Measurements from ENCODE around the gene MFN2.

GRCh38 chr1:11979851-11980675 is at the start of gene MFN2:
- TF ChIP-seq EZH2 (IDR thresholded peaks at IDR 0.05; ENCODE audit: insufficient read depth, poor library complexity, severe bottlenecking) (no peak), EZH2phosphoT487 (IDR thresholded peaks at IDR 0.05; ENCODE audit: insufficient read depth, low read depth) (no peak)

Data from GM23248 (cell line).